ENCODE data around the gene SIRT3.
"Not testable (repeated sequence)": the region's sequence is repeated elsewhere in the genome, so short reads cannot be mapped to it uniquely, and the experiment has no call there.

SIRT3 gene

GRCh38 chr11:221539-221938 is 14.6 kb downstream of the SIRT3 start:
- Histone ChIP-seq H3K36me3 (ENCODE audit: control insufficient read depth, insufficient read depth, low read length) (0 out of 2 replicates have a peak, but pooled peaks cover under 1% of the 10 kb centered on the region), H3K4me3 (ENCODE audit: low read depth, low read length) (no peak overlapping the region), H3K27ac (ENCODE audit: low read depth, low read length) (no peak overlapping the region), H3K9ac (ENCODE audit: low read depth, low read length) (no peak overlapping the region), H3K27me3 (ENCODE audit: control insufficient read depth, insufficient read depth, low read length) (no peaks in the 10 kb centered on the region), H3K4me1 (ENCODE audit: control insufficient read depth, insufficient read depth, low read length) (no peaks in the 10 kb centered on the region), H3K9me3 (ENCODE audit: control insufficient read depth, insufficient read depth, low read length) (no peaks in the 10 kb centered on the region)

GRCh38 chr11:220641-221215 is 15.4 kb downstream of the SIRT3 start:
- not testable (repeated sequence) for H3K36me3 ChIP-seq (ENCODE audit: control insufficient read depth, insufficient read depth, low read length); H3K4me1 ChIP-seq (ENCODE audit: control insufficient read depth, insufficient read depth, low read length); H3K4me3 ChIP-seq (ENCODE audit: low read depth, low read length); H3K27me3 ChIP-seq (ENCODE audit: control insufficient read depth, insufficient read depth, low read length); H3K9me3 ChIP-seq (ENCODE audit: control insufficient read depth, insufficient read depth, low read length); H3K9ac ChIP-seq (ENCODE audit: low read depth, low read length); H3K27ac ChIP-seq (ENCODE audit: low read depth, low read length)

GRCh38 chr11:218815-219593 is 17.1 kb downstream of the SIRT3 start:
- H3K4me3 ChIP-seq (ENCODE audit: low read depth, low read length), result no peak overlapping the region
- H3K27me3 ChIP-seq (ENCODE audit: control insufficient read depth, insufficient read depth, low read length), result no peaks in the 10 kb centered on the region
- H3K36me3 ChIP-seq (ENCODE audit: control insufficient read depth, insufficient read depth, low read length), result peaks cover 21% of the 10 kb centered on the region
- no peak overlapping the region for H3K27ac ChIP-seq (ENCODE audit: low read depth, low read length)
- H3K9me3 ChIP-seq (ENCODE audit: control insufficient read depth, insufficient read depth, low read length), result no peaks in the 10 kb centered on the region
- H3K4me1 ChIP-seq (ENCODE audit: control insufficient read depth, insufficient read depth, low read length), result no peaks in the 10 kb centered on the region
- H3K9ac ChIP-seq (ENCODE audit: low read depth, low read length), result no peak overlapping the region

GRCh38 chr11:217704-218103 is 18.4 kb downstream of the SIRT3 start:
- peaks cover 32% of the 10 kb centered on the region for H3K36me3 ChIP-seq (ENCODE audit: control insufficient read depth, insufficient read depth, low read length)
- H3K27me3 ChIP-seq (ENCODE audit: control insufficient read depth, insufficient read depth, low read length), result no peaks in the 10 kb centered on the region
- no peak overlapping the region for H3K9ac ChIP-seq (ENCODE audit: low read depth, low read length)
- H3K27ac ChIP-seq (ENCODE audit: low read depth, low read length), result no peak overlapping the region
- no peaks in the 10 kb centered on the region for H3K9me3 ChIP-seq (ENCODE audit: control insufficient read depth, insufficient read depth, low read length)
- no peaks in the 10 kb centered on the region for H3K4me1 ChIP-seq (ENCODE audit: control insufficient read depth, insufficient read depth, low read length)
- no peak overlapping the region for H3K4me3 ChIP-seq (ENCODE audit: low read depth, low read length)

GRCh38 chr11:216081-216974 is 19.8 kb downstream of the SIRT3 start:
- Histone ChIP-seq H3K9ac (ENCODE audit: low read depth, low read length) (no peak overlapping the region), H3K36me3 (ENCODE audit: control insufficient read depth, insufficient read depth, low read length) (peaks cover 45% of the 10 kb centered on the region)

GRCh38 chr11:215581-216037 is 20.5 kb downstream of the SIRT3 start:
- H3K4me1 ChIP-seq (ENCODE audit: control insufficient read depth, insufficient read depth, low read length), result no peaks in the 10 kb centered on the region
- H3K4me3 ChIP-seq (ENCODE audit: low read depth, low read length), result no peak overlapping the region
- H3K27me3 ChIP-seq (ENCODE audit: control insufficient read depth, insufficient read depth, low read length), result no peaks in the 10 kb centered on the region
- no peak overlapping the region for H3K9ac ChIP-seq (ENCODE audit: low read depth, low read length)
- H3K27ac ChIP-seq (ENCODE audit: low read depth, low read length), result no peak overlapping the region
- peaks cover 53% of the 10 kb centered on the region for H3K36me3 ChIP-seq (ENCODE audit: control insufficient read depth, insufficient read depth, low read length)
- no peaks in the 10 kb centered on the region for H3K9me3 ChIP-seq (ENCODE audit: control insufficient read depth, insufficient read depth, low read length)

More at GRCh38 chr11:216081-216974, 19.8 kb downstream of the SIRT3 start:
- Histone ChIP-seq H3K9me3 (ENCODE audit: control insufficient read depth, insufficient read depth, low read length) (no peaks in the 10 kb centered on the region), H3K27me3 (ENCODE audit: control insufficient read depth, insufficient read depth, low read length) (no peaks in the 10 kb centered on the region), H3K4me1 (ENCODE audit: control insufficient read depth, insufficient read depth, low read length) (no peaks in the 10 kb centered on the region), H3K4me3 (ENCODE audit: low read depth, low read length) (no peak overlapping the region), H3K27ac (ENCODE audit: low read depth, low read length) (no peak overlapping the region)

- Histone ChIP-seq H3K4me3 (ENCODE audit: low read depth, low read length) (no peak overlapping the region), H3K36me3 (ENCODE audit: control insufficient read depth, insufficient read depth, low read length) (peaks cover 64% of the 10 kb centered on the region), H3K27me3 (ENCODE audit: control insufficient read depth, insufficient read depth, low read length) (no peaks in the 10 kb centered on the region), H3K9me3 (ENCODE audit: control insufficient read depth, insufficient read depth, low read length) (no peaks in the 10 kb centered on the region), H3K27ac (ENCODE audit: low read depth, low read length) (no peak overlapping the region), H3K9ac (ENCODE audit: low read depth, low read length) (no peak overlapping the region), H3K4me1 (ENCODE audit: control insufficient read depth, insufficient read depth, low read length) (no peaks in the 10 kb centered on the region)
These were observed 22.1 kb downstream of the SIRT3 start for GRCh38 chr11:214083-214482.

- no peaks in the 10 kb centered on the region for H3K9me3 ChIP-seq (ENCODE audit: control insufficient read depth, insufficient read depth, low read length)
- no peak overlapping the region for H3K9ac ChIP-seq (ENCODE audit: low read depth, low read length)
- H3K27me3 ChIP-seq (ENCODE audit: control insufficient read depth, insufficient read depth, low read length), result no peaks in the 10 kb centered on the region
- H3K4me1 ChIP-seq (ENCODE audit: control insufficient read depth, insufficient read depth, low read length), result no peaks in the 10 kb centered on the region
- H3K27ac ChIP-seq (ENCODE audit: low read depth, low read length), result no peak overlapping the region
- H3K36me3 ChIP-seq (ENCODE audit: control insufficient read depth, insufficient read depth, low read length), result peaks cover 64% of the 10 kb centered on the region
- H3K4me3 ChIP-seq (ENCODE audit: low read depth, low read length), result no peak overlapping the region
These were observed 23.0 kb downstream of the SIRT3 start for GRCh38 chr11:213111-213510.

- Histone ChIP-seq H3K4me3 (ENCODE audit: low read depth, low read length) (no peak overlapping the region), H3K4me1 (ENCODE audit: control insufficient read depth, insufficient read depth, low read length) (no peaks in the 10 kb centered on the region), H3K27ac (ENCODE audit: low read depth, low read length) (no peak overlapping the region), H3K36me3 (ENCODE audit: control insufficient read depth, insufficient read depth, low read length) (peaks cover 64% of the 10 kb centered on the region), H3K9ac (ENCODE audit: low read depth, low read length) (no peak overlapping the region), H3K9me3 (ENCODE audit: control insufficient read depth, insufficient read depth, low read length) (no peaks in the 10 kb centered on the region), H3K27me3 (ENCODE audit: control insufficient read depth, insufficient read depth, low read length) (no peaks in the 10 kb centered on the region)
These were observed 23.7 kb downstream of the SIRT3 start for GRCh38 chr11:212150-213100.

- no peak overlapping the region for H3K4me3 ChIP-seq (ENCODE audit: low read depth, low read length)
- H3K4me1 ChIP-seq (ENCODE audit: control insufficient read depth, insufficient read depth, low read length), result no peaks in the 10 kb centered on the region
- no peaks in the 10 kb centered on the region for H3K9me3 ChIP-seq (ENCODE audit: control insufficient read depth, insufficient read depth, low read length)
- H3K27me3 ChIP-seq (ENCODE audit: control insufficient read depth, insufficient read depth, low read length), result no peaks in the 10 kb centered on the region
- H3K9ac ChIP-seq (ENCODE audit: low read depth, low read length), result no peak overlapping the region
- H3K36me3 ChIP-seq (ENCODE audit: control insufficient read depth, insufficient read depth, low read length), result peaks cover 64% of the 10 kb centered on the region
- H3K27ac ChIP-seq (ENCODE audit: low read depth, low read length), result no peak overlapping the region
These were observed 24.4 kb downstream of the SIRT3 start for GRCh38 chr11:211741-212140.

All from HUES48 (cell line).